HG03045 (cell line): ENCODE results near the gene SETD4.
"Not testable (repeated sequence)": the region's sequence is repeated elsewhere in the genome, so short reads cannot be mapped to it uniquely, and the experiment has no call there.

Source experiments
- ATAC-seq: cut with Tn5 transposase; IDR thresholded peaks from one replicate; pipeline ENCODE4 v1.9.1; 2021; ENCODE audit warnings: mild to moderate bottlenecking, moderate library complexity; ENCODE audit not compliant: unreplicated experiment

The SETD4 gene

GRCh38 chr21:36079010-36079649, 18.8 kb upstream of the SETD4 start:
- no peak for ATAC-seq

DNA sequence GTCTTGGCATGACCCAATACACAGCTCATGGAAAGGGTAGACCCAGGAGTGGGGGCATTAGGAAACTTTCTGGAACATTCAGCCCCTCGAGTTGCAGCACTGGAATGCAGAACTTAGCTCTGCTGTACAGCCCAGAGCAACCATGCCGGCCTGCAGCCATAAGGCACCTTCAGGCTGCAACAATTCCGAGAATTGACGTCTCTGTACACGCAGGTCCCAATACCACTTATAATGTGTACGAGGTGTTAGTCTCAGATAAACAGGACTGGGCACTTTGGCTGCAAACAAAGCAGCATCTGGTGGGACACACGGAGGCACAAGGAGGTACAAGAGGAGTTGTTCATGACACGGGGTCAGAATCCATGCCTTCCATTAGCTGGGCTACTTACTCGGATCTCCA, 17.4 kb upstream of the SETD4 start:
- no peak for ATAC-seq

GRCh38 chr21:36076878-36077655, 16.7 kb upstream of the SETD4 start:
- no peak for ATAC-seq

- no peak for ATAC-seq
These were observed 15.6 kb upstream of the SETD4 start for GRCh38 chr21:36075953-36076352.

- no peak for ATAC-seq
These were observed 14.8 kb upstream of the SETD4 start for GRCh38 chr21:36075171-36075570.

GRCh38 chr21:36073911-36074310, 13.6 kb upstream of the SETD4 start:
- not testable (repeated sequence) for ATAC-seq

DNA sequence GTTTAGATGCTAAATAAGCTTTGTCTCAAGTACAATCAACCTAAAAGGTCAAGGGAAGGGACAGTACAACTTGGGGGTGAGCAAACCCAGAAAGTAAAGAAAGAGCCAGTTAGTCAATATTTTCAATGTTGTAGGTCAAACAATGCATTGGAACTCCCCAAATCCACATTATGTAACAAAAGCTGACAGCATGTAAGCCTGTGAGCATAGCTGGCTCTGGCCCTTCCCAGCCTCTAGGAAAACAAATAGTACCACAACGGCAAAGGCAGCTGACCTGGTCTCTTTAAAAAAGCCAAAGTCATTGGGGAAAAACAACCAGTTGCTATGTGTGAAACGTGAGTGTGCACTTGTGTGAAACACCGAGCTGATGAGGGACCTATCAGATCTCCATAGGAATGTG, 12.9 kb upstream of the SETD4 start:
- no peak for ATAC-seq

GRCh38 chr21:36072453-36073162, 12.3 kb upstream of the SETD4 start:
- ATAC-seq, result no peak

- no peak for ATAC-seq
These were observed 10.7 kb upstream of the SETD4 start for GRCh38 chr21:36070999-36071398.

DNA sequence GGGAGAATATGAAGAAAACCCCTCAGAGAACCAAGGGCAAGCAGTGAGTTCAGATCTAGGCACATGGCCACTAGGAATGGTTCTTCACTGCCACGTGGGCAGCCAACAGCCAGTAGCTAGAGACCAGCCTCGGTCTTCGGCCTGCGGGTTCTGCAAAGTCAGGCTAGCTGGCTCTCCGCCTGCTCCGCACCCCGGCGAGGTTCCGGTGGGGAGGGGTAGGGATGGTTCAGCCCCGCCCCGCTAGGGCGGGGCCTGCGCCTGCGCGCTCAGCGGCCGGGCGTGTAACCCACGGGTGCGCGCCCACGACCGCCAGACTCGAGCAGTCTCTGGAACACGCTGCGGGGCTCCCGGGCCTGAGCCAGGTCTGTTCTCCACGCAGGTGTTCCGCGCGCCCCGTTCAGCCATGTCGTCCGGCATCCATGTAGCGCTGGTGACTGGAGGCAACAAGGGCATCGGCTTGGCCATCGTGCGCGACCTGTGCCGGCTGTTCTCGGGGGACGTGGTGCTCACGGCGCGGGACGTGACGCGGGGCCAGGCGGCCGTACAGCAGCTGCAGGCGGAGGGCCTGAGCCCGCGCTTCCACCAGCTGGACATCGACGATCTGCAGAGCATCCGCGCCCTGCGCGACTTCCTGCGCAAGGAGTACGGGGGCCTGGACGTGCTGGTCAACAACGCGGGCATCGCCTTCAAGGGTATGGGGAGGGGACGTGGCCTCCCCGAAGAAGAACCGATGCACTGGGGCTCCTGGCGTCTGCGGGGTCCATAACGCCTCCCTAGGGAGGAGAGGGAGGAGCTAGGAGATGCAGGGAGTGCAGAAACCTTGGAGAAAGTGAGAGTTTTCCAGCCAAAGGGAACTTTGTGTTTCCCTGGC, 9.6 kb upstream of the SETD4 start, which contains the start of gene CBR1:
Gene CBR1, plus strand, starts transcription at position 312 of the 871 bp plus-strand sequence. Its CDS starts 92 bp downstream, at position 404.
- ATAC-seq, result peak; percentile 94

DNA sequence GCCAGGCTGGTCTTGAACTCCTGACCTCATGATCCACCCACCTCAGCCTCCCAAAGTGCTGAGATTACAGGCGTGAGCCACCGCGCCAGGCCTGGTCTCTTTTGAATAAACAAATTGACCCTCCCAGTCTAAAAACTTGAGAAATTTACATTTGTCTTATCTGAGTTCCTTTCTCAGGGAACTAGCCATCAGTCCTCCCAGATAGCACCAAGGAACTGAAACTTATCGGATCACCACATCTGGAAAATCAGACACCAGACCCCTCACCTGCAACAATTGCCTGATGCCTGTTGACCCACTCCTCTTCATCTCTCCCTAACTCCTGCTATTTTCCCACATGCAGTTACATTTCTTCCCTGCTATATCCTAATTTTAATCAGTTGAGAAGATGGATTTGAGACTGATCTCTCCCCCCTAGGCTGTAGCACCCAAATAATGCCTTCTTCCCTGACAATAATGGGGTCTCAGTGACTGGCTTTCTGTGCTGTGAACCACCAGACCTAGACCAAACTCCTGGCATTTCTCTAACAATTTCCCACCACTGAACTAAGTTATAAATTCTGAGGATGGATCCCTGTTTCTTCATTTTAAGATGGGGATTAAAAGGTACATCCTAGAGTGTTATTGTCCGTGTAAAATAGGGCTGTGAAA, 8.5 kb upstream of the SETD4 start:
- ATAC-seq, result no peak

GRCh38 chr21:36065497-36066036, 5.2 kb upstream of the SETD4 start:
- no peak for ATAC-seq

- ATAC-seq, result no peak
These were observed 3.7 kb upstream of the SETD4 start for GRCh38 chr21:36064085-36064460.

DNA sequence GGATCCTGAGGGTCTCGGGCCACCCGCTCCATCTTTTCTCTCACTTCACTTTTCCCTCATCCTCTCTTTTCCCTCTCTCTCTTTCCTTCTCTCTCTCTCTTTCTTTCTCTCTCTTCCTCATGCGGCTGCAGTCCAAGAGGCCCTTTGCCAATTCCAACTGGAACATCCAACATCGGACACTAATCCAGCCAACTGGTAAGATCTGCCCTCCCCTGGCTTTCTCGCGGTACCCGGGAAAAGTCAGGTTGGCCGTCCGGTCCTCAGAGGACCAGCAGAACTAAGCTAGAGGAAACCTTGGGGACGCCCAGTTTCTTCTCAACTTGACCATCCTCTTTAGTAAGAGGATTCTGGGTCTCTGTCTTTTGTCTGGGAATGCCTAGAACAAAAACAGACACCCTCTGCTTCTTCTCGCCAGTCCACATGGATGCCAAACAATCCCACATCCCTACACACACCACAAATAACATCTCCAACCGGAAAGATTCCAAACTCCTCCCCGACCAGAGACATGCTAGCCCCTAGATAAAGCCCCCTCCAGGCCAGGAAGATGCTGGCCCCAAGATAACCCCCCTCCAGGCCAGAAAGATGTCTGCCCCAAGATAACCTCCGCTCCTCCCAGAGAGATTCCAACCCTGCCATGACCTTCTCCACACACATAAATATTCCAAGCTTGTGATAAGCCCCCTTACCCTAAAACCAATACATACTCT, 3.2 kb upstream of the SETD4 start:
- ATAC-seq, result no peak

GRCh38 chr21:36061445-36061844, 1.1 kb upstream of the SETD4 start:
- no peak for ATAC-seq

GRCh38 chr21:36059823-36060158, 535 bp downstream of the SETD4 start:
- ATAC-seq, result peak; percentile 42

- no peak for ATAC-seq
These were observed 4.8 kb downstream of the SETD4 start for GRCh38 chr21:36055551-36055950.

- no peak for ATAC-seq
These were observed 6.6 kb downstream of the SETD4 start for GRCh38 chr21:36053715-36054062.

DNA sequence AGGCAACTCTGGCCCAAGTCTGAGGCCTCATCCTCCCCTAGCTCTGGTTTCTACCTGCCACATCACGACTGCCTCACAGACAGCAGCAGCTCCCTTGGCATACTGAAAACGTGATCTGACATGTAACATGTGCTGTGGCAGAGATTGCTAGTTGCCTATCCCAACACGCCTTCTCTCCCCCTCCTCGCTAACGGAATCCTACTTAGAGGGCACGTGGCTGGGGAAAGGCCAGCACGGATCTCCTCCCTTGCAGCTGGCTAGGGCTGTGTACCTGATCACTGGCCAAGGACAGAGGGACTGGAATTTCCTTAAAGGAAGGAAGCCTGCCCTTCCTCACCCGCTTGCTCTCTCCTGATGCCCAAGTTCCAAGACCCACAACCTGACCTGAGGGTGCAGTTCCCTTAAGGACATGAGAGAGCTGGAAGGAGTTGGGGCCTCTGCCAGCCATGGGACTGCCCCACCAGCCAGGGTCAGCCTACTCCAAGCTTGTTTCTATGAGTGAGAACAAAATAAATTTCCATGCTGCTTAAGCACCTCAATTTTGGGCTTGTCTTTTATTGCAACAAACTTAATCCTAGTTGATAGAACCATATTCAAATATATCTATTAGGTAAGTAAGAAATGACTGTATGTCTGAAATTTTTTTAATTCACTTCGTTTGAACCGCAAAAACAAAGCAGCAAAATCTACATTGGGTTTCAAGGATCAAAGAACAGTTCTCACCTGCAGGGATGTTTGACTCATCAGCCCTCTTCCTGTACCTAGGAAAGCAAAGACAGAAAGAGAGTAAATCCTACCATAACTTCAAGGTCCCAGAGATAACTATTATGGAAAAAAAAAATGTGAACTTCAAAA, 7.2 kb downstream of the SETD4 start:
- ATAC-seq, result no peak
